ENCODE results near the gene CYB5R2. TPM values are rescaled to one million over a fixed set of nuclear protein-coding genes. Genes with fewer than 3 reads are reported as not detected.

Gene CYB5R2
- total RNA-seq, 1 experiment from 2014 or later, result 0.76 TPM

GRCh38 chr11:7677796-7678201 is 4.5 kb upstream of the CYB5R2 start:
- H3K9me3 ChIP-seq (replicated peaks), result no peaks in the 10 kb centered on the region
- no peak overlapping the region for H3K27ac ChIP-seq
- no peak overlapping the region for H3K4me3 ChIP-seq
- no peaks in the 10 kb centered on the region for H3K36me3 ChIP-seq
- no peaks in the 10 kb centered on the region for H3K27me3 ChIP-seq (replicated peaks)
- DNase-seq (ENCODE audit: low read depth in 1 of 2, low spot score in 2 of 2), result no peak
- no peaks in the 10 kb centered on the region for H3K4me1 ChIP-seq (replicated peaks)

DNA sequence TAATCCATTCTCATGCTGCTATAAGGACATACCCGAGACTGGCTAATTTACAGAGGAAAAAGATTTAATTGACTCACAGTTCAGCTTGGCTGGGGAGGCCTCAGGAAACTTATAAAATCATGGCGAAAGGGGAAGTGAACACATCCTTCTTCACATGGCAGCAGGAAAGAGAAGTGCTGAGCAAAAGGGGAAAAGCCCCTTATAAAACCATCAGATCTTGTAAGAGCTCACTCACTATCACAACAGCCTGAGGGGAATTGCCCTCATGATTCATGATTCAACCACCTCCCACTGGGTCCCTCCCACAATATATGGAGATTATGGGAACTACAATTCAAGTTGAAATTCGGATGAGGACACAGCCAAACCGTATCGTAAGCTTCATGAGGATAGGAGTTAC is 3.8 kb upstream of the CYB5R2 start:
- Histone ChIP-seq H3K36me3 (no peaks in the 10 kb centered on the region), H3K9me3 (replicated peaks) (no peaks in the 10 kb centered on the region), H3K4me1 (replicated peaks) (no peaks in the 10 kb centered on the region), H3K27ac (no peak overlapping the region), H3K27me3 (replicated peaks) (no peaks in the 10 kb centered on the region), H3K4me3 (no peak overlapping the region)
- DNase-seq (ENCODE audit: low read depth in 1 of 2, low spot score in 2 of 2), result no peak

GRCh38 chr11:7675631-7676030 is 2.3 kb upstream of the CYB5R2 start:
- Histone ChIP-seq H3K4me1 (replicated peaks) (no peaks in the 10 kb centered on the region), H3K27me3 (replicated peaks) (no peaks in the 10 kb centered on the region), H3K27ac (no peak overlapping the region), H3K9me3 (replicated peaks) (no peaks in the 10 kb centered on the region), H3K4me3 (no peak overlapping the region), H3K36me3 (no peaks in the 10 kb centered on the region)
- DNase-seq (ENCODE audit: low read depth in 1 of 2, low spot score in 2 of 2), result no peak

GRCh38 chr11:7673724-7674434 is 579 bp upstream of the CYB5R2 start:
- no peaks in the 10 kb centered on the region for H3K9me3 ChIP-seq (replicated peaks)
- DNase-seq (ENCODE audit: low read depth in 1 of 2, low spot score in 2 of 2), result no peak
- H3K4me3 ChIP-seq, result no peak overlapping the region
- peaks cover 3% of the 10 kb centered on the region for H3K4me1 ChIP-seq (replicated peaks)
- H3K27ac ChIP-seq, result no peak overlapping the region
- no peaks in the 10 kb centered on the region for H3K36me3 ChIP-seq
- H3K27me3 ChIP-seq (replicated peaks), result no peaks in the 10 kb centered on the region

- no peak for DNase-seq (ENCODE audit: low read depth in 1 of 2, low spot score in 2 of 2)
- Histone ChIP-seq H3K4me1 (replicated peaks) (peaks cover 7% of the 10 kb centered on the region), H3K27me3 (replicated peaks) (no peaks in the 10 kb centered on the region), H3K9me3 (replicated peaks) (no peaks in the 10 kb centered on the region), H3K27ac (no peak overlapping the region), H3K36me3 (no peaks in the 10 kb centered on the region), H3K4me3 (no peak overlapping the region)
Measured at GRCh38 chr11:7672276-7672959, 882 bp downstream of the CYB5R2 start.

GRCh38 chr11:7671347-7672215 is 1.7 kb downstream of the CYB5R2 start:
- Histone ChIP-seq H3K4me1 (replicated peaks) (peaks cover 7% of the 10 kb centered on the region), H3K36me3 (no peaks in the 10 kb centered on the region), H3K9me3 (replicated peaks) (no peaks in the 10 kb centered on the region), H3K27me3 (replicated peaks) (no peaks in the 10 kb centered on the region), H3K27ac (no peak overlapping the region), H3K4me3 (no peak overlapping the region)
- no peak for DNase-seq (ENCODE audit: low read depth in 1 of 2, low spot score in 2 of 2)

- no peak overlapping the region for H3K4me3 ChIP-seq
- DNase-seq (ENCODE audit: low read depth in 1 of 2, low spot score in 2 of 2), result no peak
- H3K27ac ChIP-seq, result no peak overlapping the region
- H3K36me3 ChIP-seq, result no peaks in the 10 kb centered on the region
- no peaks in the 10 kb centered on the region for H3K9me3 ChIP-seq (replicated peaks)
- H3K4me1 ChIP-seq (replicated peaks), result peaks cover 7% of the 10 kb centered on the region
- no peaks in the 10 kb centered on the region for H3K27me3 ChIP-seq (replicated peaks)
Measured at GRCh38 chr11:7670641-7671040, 2.7 kb downstream of the CYB5R2 start.

DNA sequence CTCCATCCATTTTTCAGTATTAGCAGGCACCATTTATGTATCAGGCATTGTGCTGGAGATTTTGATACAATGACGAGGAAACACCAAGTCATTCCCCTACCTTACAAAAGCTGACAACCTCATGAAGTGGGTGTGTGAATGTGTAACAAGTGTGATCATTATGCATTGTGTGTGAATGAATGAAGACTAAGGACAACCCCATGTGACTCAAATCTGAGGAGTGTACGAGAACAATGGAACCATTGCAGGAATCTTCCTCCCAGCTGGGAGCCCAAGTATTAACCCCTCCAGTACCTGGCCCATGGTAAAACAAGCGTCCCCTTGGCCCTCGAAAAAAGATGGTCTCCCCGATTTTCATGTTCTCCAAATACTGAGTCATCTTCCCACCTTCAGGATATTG is 4.4 kb downstream of the CYB5R2 start:
- DNase-seq (ENCODE audit: low read depth in 1 of 2, low spot score in 2 of 2), result peak in 1 of 2 experiments; percentile 11
- Histone ChIP-seq H3K36me3 (no peaks in the 10 kb centered on the region), H3K9me3 (replicated peaks) (no peaks in the 10 kb centered on the region), H3K27me3 (replicated peaks) (no peaks in the 10 kb centered on the region), H3K27ac (no peak overlapping the region), H3K4me3 (no peak overlapping the region), H3K4me1 (replicated peaks) (peaks cover 7% of the 10 kb centered on the region)

DNA sequence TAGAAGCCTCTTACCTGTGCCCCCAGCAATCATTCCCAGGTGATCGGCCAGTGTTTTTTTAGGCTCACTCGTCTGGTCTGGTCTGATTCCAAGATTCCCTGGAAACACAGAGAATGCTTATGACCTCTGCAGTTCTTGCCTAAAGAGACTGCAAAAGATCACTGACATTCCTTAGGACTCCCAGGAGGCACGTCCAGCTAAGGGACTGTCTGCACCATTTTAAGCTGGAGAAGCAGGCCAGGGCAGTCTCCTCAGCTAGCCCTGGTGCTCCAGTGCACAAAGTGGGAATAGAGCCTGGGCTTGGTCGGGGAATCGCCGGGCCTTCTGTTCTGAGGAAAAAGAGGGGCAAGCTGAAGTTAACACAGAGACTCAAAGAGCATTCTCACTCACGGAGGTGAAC is 4.8 kb downstream of the CYB5R2 start:
- no peaks in the 10 kb centered on the region for H3K27me3 ChIP-seq (replicated peaks)
- H3K9me3 ChIP-seq (replicated peaks), result no peaks in the 10 kb centered on the region
- H3K36me3 ChIP-seq, result no peaks in the 10 kb centered on the region
- no peak for DNase-seq (ENCODE audit: low read depth in 1 of 2, low spot score in 2 of 2)
- H3K4me3 ChIP-seq, result no peak overlapping the region
- H3K27ac ChIP-seq, result no peak overlapping the region
- H3K4me1 ChIP-seq (replicated peaks), result peaks cover 7% of the 10 kb centered on the region

- Histone ChIP-seq H3K27ac (no peak overlapping the region), H3K36me3 (no peaks in the 10 kb centered on the region), H3K9me3 (replicated peaks) (no peaks in the 10 kb centered on the region), H3K4me3 (no peak overlapping the region), H3K27me3 (replicated peaks) (no peaks in the 10 kb centered on the region), H3K4me1 (replicated peaks) (peaks cover 7% of the 10 kb centered on the region)
- no peak for DNase-seq (ENCODE audit: low read depth in 1 of 2, low spot score in 2 of 2)
Measured at GRCh38 chr11:7667460-7667859, 5.8 kb downstream of the CYB5R2 start.

DNA sequence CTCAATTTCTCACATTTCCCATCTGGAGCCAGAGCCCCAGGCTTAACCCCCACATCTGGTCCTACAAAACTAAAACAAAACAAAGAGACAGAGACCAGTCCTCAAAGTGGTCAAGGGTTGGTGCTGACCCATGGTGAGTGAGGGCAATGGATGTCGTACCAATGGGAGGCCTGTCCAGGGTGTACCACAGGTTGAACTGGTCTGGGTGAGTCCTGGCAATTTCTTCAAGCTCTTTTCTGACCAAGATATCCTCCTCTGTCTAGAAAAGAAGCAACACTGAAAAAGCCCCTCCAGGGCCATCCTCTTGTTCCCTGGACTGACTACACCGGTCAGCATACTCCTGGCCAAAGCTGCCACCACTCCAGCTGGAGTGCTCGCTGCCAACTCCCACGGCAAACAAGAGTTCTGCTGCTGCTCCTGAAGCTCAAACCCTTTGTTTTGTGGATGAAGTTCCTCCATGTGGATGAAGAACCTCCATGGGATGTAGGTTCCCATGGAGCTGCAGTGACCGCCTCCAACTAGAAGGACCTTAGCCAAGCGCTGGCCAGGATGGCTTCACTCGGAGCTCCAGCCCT is 6.9 kb downstream of the CYB5R2 start:
- Histone ChIP-seq H3K27ac (no peak overlapping the region), H3K9me3 (replicated peaks) (no peaks in the 10 kb centered on the region), H3K27me3 (replicated peaks) (no peaks in the 10 kb centered on the region), H3K4me3 (no peak overlapping the region), H3K4me1 (replicated peaks) (peaks cover 7% of the 10 kb centered on the region), H3K36me3 (no peaks in the 10 kb centered on the region)
- DNase-seq (ENCODE audit: low read depth in 1 of 2, low spot score in 2 of 2), result no peak

- peak; percentile 36 to 70 for DNase-seq (ENCODE audit: low read depth in 1 of 2, low spot score in 2 of 2)
- no peaks in the 10 kb centered on the region for H3K36me3 ChIP-seq
- H3K9me3 ChIP-seq (replicated peaks), result no peaks in the 10 kb centered on the region
Measured at GRCh38 chr11:7665473-7666291, 7.6 kb downstream of the CYB5R2 start.

GRCh38 chr11:7664867-7665266 is 8.4 kb downstream of the CYB5R2 start:
- DNase-seq (ENCODE audit: low read depth in 1 of 2, low spot score in 2 of 2), result no peak
- Histone ChIP-seq H3K9me3 (replicated peaks) (no peaks in the 10 kb centered on the region), H3K27me3 (replicated peaks) (no peaks in the 10 kb centered on the region), H3K36me3 (no peaks in the 10 kb centered on the region), H3K4me1 (replicated peaks) (peaks cover 7% of the 10 kb centered on the region), H3K27ac (no peak overlapping the region), H3K4me3 (no peak overlapping the region)

More at GRCh38 chr11:7665473-7666291, 7.6 kb downstream of the CYB5R2 start:
- Histone ChIP-seq H3K27ac (no peak overlapping the region), H3K4me3 (no peak overlapping the region), H3K27me3 (replicated peaks) (no peaks in the 10 kb centered on the region), H3K4me1 (replicated peaks) (peaks cover 7% of the 10 kb centered on the region)
